HL-60/S4 treated with retinoic acid at 250 ng/mL for 4 days and 3 days (cell line): ENCODE data around the gene SLC5A10.
"Not testable (repeated sequence)": the region's sequence is repeated elsewhere in the genome, so short reads cannot be mapped to it uniquely, and the experiment has no call there.

ENCODE experiments used
- in situ Hi-C: fragments of 300-500 bp; cut with MboI; formaldehyde crosslinking; loops from 2 replicates; pipeline ENCODE4 v1.7.0; 2022; ENCODE audit warnings: low sequenced_read_pairs

The SLC5A10 gene

GRCh38 chr17:19038007-19038406 lies 86.0 kb downstream of the SLC5A10 start:
- in situ Hi-C loops = not testable (repeated sequence)

GRCh38 chr17:19038730-19039129 lies 86.8 kb downstream of the SLC5A10 start:
- in situ Hi-C loops = not testable (repeated sequence)

GRCh38 chr17:19040350-19040749 lies 88.4 kb downstream of the SLC5A10 start:
- in situ Hi-C loops = not testable (repeated sequence)

- in situ Hi-C loops = not testable (repeated sequence)
Measured at GRCh38 chr17:19041871-19042270, 89.9 kb downstream of the SLC5A10 start.

GRCh38 chr17:19042369-19042768 lies 90.4 kb downstream of the SLC5A10 start:
- in situ Hi-C loops = not testable (repeated sequence)

GRCh38 chr17:19043032-19043431 lies 91.1 kb downstream of the SLC5A10 start:
- in situ Hi-C loops = not testable (repeated sequence)

GRCh38 chr17:19044643-19045042 lies 92.7 kb downstream of the SLC5A10 start:
- in situ Hi-C loops = not testable (repeated sequence)

GRCh38 chr17:19046782-19047375 lies 94.9 kb downstream of the SLC5A10 start, which contains the start of gene GRAP:
GRAP (minus strand) TSS chr17:19046957; CDS start chr17:19046926, 31 bp downstream.
- in situ Hi-C loops = not testable (repeated sequence)

GRCh38 chr17:19047510-19047909 lies 95.5 kb downstream of the SLC5A10 start:
- in situ Hi-C loops = not testable (repeated sequence)

- in situ Hi-C loops = not testable (repeated sequence)
Measured at GRCh38 chr17:19048826-19049225, 96.9 kb downstream of the SLC5A10 start.

GRCh38 chr17:19055447-19055846 lies 103.5 kb downstream of the SLC5A10 start:
- in situ Hi-C loops = not testable (repeated sequence)

- in situ Hi-C loops = not testable (repeated sequence)
Measured at GRCh38 chr17:19062009-19062717, 110.2 kb downstream of the SLC5A10 start.

- in situ Hi-C loops = not testable (repeated sequence)
Measured at GRCh38 chr17:19062718-19063325, 110.9 kb downstream of the SLC5A10 start.

- in situ Hi-C loops = not testable (repeated sequence)
Measured at GRCh38 chr17:19063326-19063956, 111.5 kb downstream of the SLC5A10 start.

GRCh38 chr17:19064378-19064777 lies 112.4 kb downstream of the SLC5A10 start:
- in situ Hi-C loops = not testable (repeated sequence)

GRCh38 chr17:19070318-19071168 lies 118.6 kb downstream of the SLC5A10 start:
- in situ Hi-C loops = not testable (repeated sequence)
